ENCODE results near the gene SLC10A7. TPM values are rescaled to one million over a fixed set of nuclear protein-coding genes. Genes with fewer than 3 reads are reported as not detected.

Gene SLC10A7
- total and polyA plus RNA-seq, 2 experiments from 2014 or later = 0.81 to 4.3 TPM

GRCh38 chr4:146564492-146564891 lies 42.8 kb upstream of the SLC10A7 start (continued):
- TF ChIP-seq, protein P1, sequence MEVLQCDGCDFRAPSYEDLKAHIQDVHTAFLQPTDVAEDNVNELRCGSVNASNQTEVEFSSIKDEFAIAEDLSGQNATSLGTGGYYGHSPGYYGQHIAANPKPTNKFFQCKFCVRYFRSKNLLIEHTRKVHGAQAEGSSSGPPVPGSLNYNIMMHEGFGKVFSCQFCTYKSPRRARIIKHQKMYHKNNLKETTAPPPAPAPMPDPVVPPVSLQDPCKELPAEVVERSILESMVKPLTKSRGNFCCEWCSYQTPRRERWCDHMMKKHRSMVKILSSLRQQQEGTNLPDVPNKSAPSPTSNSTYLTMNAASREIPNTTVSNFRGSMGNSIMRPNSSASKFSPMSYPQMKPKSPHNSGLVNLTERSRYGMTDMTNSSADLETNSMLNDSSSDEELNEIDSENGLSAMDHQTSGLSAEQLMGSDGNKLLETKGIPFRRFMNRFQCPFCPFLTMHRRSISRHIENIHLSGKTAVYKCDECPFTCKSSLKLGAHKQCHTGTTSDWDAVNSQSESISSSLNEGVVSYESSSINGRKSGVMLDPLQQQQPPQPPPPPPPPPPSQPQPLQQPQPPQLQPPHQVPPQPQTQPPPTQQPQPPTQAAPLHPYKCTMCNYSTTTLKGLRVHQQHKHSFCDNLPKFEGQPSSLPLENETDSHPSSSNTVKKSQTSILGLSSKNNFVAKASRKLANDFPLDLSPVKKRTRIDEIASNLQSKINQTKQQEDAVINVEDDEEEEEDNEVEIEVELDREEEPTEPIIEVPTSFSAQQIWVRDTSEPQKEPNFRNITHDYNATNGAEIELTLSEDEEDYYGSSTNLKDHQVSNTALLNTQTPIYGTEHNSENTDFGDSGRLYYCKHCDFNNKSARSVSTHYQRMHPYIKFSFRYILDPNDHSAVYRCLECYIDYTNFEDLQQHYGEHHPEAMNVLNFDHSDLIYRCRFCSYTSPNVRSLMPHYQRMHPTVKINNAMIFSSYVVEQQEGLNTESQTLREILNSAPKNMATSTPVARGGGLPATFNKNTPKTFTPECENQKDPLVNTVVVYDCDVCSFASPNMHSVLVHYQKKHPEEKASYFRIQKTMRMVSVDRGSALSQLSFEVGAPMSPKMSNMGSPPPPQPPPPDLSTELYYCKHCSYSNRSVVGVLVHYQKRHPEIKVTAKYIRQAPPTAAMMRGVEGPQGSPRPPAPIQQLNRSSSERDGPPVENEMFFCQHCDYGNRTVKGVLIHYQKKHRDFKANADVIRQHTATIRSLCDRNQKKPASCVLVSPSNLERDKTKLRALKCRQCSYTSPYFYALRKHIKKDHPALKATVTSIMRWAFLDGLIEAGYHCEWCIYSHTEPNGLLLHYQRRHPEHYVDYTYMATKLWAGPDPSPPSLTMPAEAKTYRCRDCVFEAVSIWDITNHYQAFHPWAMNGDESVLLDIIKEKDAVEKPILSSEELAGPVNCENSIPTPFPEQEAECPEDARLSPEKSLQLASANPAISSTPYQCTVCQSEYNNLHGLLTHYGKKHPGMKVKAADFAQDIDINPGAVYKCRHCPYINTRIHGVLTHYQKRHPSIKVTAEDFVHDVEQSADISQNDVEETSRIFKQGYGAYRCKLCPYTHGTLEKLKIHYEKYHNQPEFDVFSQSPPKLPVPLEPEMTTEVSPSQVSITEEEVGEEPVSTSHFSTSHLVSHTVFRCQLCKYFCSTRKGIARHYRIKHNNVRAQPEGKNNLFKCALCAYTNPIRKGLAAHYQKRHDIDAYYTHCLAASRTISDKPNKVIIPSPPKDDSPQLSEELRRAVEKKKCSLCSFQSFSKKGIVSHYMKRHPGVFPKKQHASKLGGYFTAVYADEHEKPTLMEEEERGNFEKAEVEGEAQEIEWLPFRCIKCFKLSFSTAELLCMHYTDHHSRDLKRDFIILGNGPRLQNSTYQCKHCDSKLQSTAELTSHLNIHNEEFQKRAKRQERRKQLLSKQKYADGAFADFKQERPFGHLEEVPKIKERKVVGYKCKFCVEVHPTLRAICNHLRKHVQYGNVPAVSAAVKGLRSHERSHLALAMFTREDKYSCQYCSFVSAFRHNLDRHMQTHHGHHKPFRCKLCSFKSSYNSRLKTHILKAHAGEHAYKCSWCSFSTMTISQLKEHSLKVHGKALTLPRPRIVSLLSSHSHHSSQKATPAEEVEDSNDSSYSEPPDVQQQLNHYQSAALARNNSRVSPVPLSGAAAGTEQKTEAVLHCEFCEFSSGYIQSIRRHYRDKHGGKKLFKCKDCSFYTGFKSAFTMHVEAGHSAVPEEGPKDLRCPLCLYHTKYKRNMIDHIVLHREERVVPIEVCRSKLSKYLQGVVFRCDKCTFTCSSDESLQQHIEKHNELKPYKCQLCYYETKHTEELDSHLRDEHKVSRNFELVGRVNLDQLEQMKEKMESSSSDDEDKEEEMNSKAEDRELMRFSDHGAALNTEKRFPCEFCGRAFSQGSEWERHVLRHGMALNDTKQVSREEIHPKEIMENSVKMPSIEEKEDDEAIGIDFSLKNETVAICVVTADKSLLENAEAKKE (CRISPR knock-in tag; IDR thresholded peaks at IDR 0.05) = no peak
- TF ChIP-seq EZH2phosphoT487 (IDR thresholded peaks at IDR 0.05; ENCODE audit: unreplicated experiment) (no peak), CTCF (conservative IDR thresholded peaks at IDR 0.05; ENCODE audit: low read depth in 2 of 2) (no peak)

- DNase-seq (ENCODE audit: low spot score) (no peak), ATAC-seq (no peak)
- no peak overlapping the region for H3K4me2 ChIP-seq
- Mint-ChIP-seq H3K27ac (no peak overlapping the region), H3K36me3 (ENCODE audit: low read depth) (no peaks in the 10 kb centered on the region), H3K9me3 (no peaks in the 10 kb centered on the region; the same call in 2 of the 3 replicates), H3K4me1 (peaks cover 3% of the 10 kb centered on the region), H3K4me3 (no peak overlapping the region), H3K27me3 (ENCODE audit: insufficient read depth, low read depth, poor library complexity) (peaks cover 3% of the 10 kb centered on the region)
- H3K36me3 ChIP-seq (ENCODE audit: insufficient read depth) = no peaks in the 10 kb centered on the region
- H3F3A ChIP-seq (replicated peaks; ENCODE audit: low read depth) = no peaks in the 10 kb centered on the region
- H3K27me3 ChIP-seq (ENCODE audit: insufficient read depth) = no peaks in the 10 kb centered on the region
- peaks cover 12% of the 10 kb centered on the region; the same call in 1 of the 2 replicates for H3K4me1 ChIP-seq (ENCODE audit: insufficient read depth)
- no peaks in the 10 kb centered on the region for H4K20me1 ChIP-seq (replicated peaks; ENCODE audit: insufficient read depth)
- no peaks in the 10 kb centered on the region; the same call in 1 of the 2 replicates for H3K9me2 ChIP-seq (ENCODE audit: insufficient read depth)
- no peak overlapping the region for H3K4me3 ChIP-seq
- no peak overlapping the region for H2AFZ ChIP-seq
- H3K79me2 ChIP-seq (replicated peaks; ENCODE audit: insufficient read depth) = no peaks in the 10 kb centered on the region
- H3K27ac ChIP-seq (ENCODE audit: low read depth) = no peak overlapping the region
- TF ChIP-seq POLR2AphosphoS5 (IDR thresholded peaks at IDR 0.05; ENCODE audit: low read depth) = no peak
- TF ChIP-seq NANOG (IDR thresholded peaks at IDR 0.05; ENCODE audit: borderline replicate concordance) = no peak
- TF ChIP-seq JUNB (IDR thresholded peaks at IDR 0.05; ENCODE audit: unreplicated experiment) = no peak
- TF ChIP-seq, protein P2, sequence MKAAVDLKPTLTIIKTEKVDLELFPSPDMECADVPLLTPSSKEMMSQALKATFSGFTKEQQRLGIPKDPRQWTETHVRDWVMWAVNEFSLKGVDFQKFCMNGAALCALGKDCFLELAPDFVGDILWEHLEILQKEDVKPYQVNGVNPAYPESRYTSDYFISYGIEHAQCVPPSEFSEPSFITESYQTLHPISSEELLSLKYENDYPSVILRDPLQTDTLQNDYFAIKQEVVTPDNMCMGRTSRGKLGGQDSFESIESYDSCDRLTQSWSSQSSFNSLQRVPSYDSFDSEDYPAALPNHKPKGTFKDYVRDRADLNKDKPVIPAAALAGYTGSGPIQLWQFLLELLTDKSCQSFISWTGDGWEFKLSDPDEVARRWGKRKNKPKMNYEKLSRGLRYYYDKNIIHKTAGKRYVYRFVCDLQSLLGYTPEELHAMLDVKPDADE (IDR thresholded peaks at IDR 0.05) = no peak
- TF ChIP-seq, protein P1 (CRISPR knock-in tag; IDR thresholded peaks at IDR 0.05) = no peak
Measured at GRCh38 chr4:146550161-146550560, 28.4 kb upstream of the SLC10A7 start.

All from GM23338 (cell line).